Esophagus squamous epithelium (tissue), 4 donors: Measurements from ENCODE around the gene SERINC5.

Experiments
- CTCF ChIP-seq, 6 experiments: fragments of 450-650 bp in 4 of 6; fragments of 200-600 bp in 2 of 6; sonication (generic) in 2 of 6; IDR thresholded peaks; one replicate each; pipeline ENCODE4 v1.5.1; 2016 to 2019; ENCODE audit warnings: antibody characterized with exemption in 6 of 6, mild to moderate bottlenecking in 4 of 6, moderate library complexity in 4 of 6
- POLR2A ChIP-seq, 4 donors: fragments of 450-650 bp; IDR thresholded peaks; one replicate each; pipeline ENCODE4 v1.6.1; 2017; ENCODE audit warnings: antibody characterized with exemption in 4 of 4, mild to moderate bottlenecking in 4 of 4, moderate library complexity in 3 of 4

GRCh38 chr5:80240368-80240986 is 15.4 kb downstream of the SERINC5 start:
- no peak for TF ChIP-seq CTCF (IDR thresholded peaks at IDR 0.05)
- TF ChIP-seq POLR2A (IDR thresholded peaks at IDR 0.05) = no peak
